HepG2 (cell line): ENCODE results near the gene GPR107. TPM values are rescaled to one million over a fixed set of nuclear protein-coding genes. Genes with fewer than 3 reads are reported as not detected.

ENCODE experiments used
- ATAC-seq: fragments of 200-7000 bp; cut with Tn5 transposase; 3 replicates; pipeline ENCODE4 v1.9.1; 2020; ENCODE audit warnings: mild to moderate bottlenecking, moderate library complexity
- BruUV-seq: library from RNA; stranded (reverse); fragments of 400-500 nt; replicated peaks from 2 replicates; lab custom pipeline; 2021; lab: Mats Ljungman, UMichigan
- CTCF ChIA-PET: fragments of 300-600 bp; formaldehyde crosslinking; extraction: SDS; loops from one replicate; lab custom pipeline; 2021; ENCODE audit warnings: low total read pairs, inconsistent platforms, low intra/inter-chr PET ratio; lab: Yijun Ruan, JAX
- POLR2A ChIA-PET: fragments of 350-600 bp; sonication (Branson Sonifier 250); formaldehyde crosslinking; loops from one replicate; lab custom pipeline; 2020; ENCODE audit warnings: antibody characterized with exemption, inconsistent platforms; lab: Yijun Ruan, JAX
- DNase-seq: peaks from one replicate; pipeline ENCODE4 v3.0.0-alpha.2; 2015; ENCODE audit warnings: low spot score
- FAIRE-seq: peaks from 3 replicates; lab custom pipeline; 2011; peaks lifted over from hg19 to GRCh38; lab: Jason Lieb, UNC
- H2AFZ ChIP-seq: one replicate; pipeline ENCODE4 v1.6.1; 2011; ENCODE audit warnings: low read length, inconsistent platforms
- H3K27ac ChIP-seq: fragments of 300-600 bp; 3 replicates; pipeline ENCODE4 v1.8.0; 2011; ENCODE audit warnings: mixed run types, mild to moderate bottlenecking, mixed read lengths, low read length, inconsistent platforms; ENCODE audit not compliant: insufficient read depth; ENCODE audit errors: extremely low read length
- H3K27me3 ChIP-seq, 2 experiments: fragments of 200-600 bp in 1 of 2; 2 replicates in 1 of 2; 3 replicates in 1 of 2; pipeline versions ENCODE4 v1.6.0 to v1.8.0; 2011; ENCODE audit warnings: low read length in 2 of 2, mild to moderate bottlenecking in 2 of 2, moderate library complexity in 2 of 2, inconsistent platforms in 1 of 2; ENCODE audit not compliant: insufficient read depth in 2 of 2, control insufficient read depth in 1 of 2
- H3K36me3 ChIP-seq, 2 experiments: fragments of 200-600 bp in 1 of 2; replicated peaks in 1 of 2; 2 replicates in 1 of 2; 3 replicates in 1 of 2; pipeline versions ENCODE4 v1.5.1 to v1.8.0; 2011; ENCODE audit warnings: low read length in 2 of 2, inconsistent platforms in 1 of 2; ENCODE audit not compliant: insufficient read depth in 2 of 2, control insufficient read depth in 1 of 2
- H3K4me1 ChIP-seq: 2 replicates; pipeline ENCODE4 v1.5.1; 2012; ENCODE audit warnings: low read length, inconsistent platforms; ENCODE audit not compliant: insufficient read depth
- H3K4me2 ChIP-seq: 2 replicates; pipeline ENCODE4 v1.6.0; 2011; ENCODE audit warnings: low read depth, low read length, inconsistent platforms
- H3K4me3 ChIP-seq, 3 experiments: fragments of 200-600 bp in 1 of 3; sonication (generic), shearing (Covaris generic) in 1 of 3; replicated peaks in 1 of 3; 2 replicates each; pipeline ENCODE4 v1.5.1; 2011 to 2016; ENCODE audit warnings: low read length in 3 of 3, inconsistent platforms in 2 of 3, low read depth in 2 of 3, mild to moderate bottlenecking in 2 of 3, control low read depth in 1 of 3, mixed read lengths in 1 of 3; ENCODE audit not compliant: insufficient read depth in 1 of 3
- H3K79me2 ChIP-seq: one replicate; pipeline ENCODE4 v1.6.1; 2011; ENCODE audit warnings: low read length, inconsistent platforms; ENCODE audit not compliant: insufficient read depth
- H3K9ac ChIP-seq: 2 replicates; pipeline ENCODE4 v1.6.0; 2011; ENCODE audit warnings: mild to moderate bottlenecking, low read depth, low read length, inconsistent platforms; ENCODE audit not compliant: insufficient read depth
- H3K9me3 ChIP-seq: 2 replicates; pipeline ENCODE4 v1.5.1; 2012; ENCODE audit warnings: mild to moderate bottlenecking, low read length
- H4K20me1 ChIP-seq: 2 replicates; pipeline ENCODE4 v1.6.0; 2011; ENCODE audit warnings: inconsistent platforms, mild to moderate bottlenecking, low read length, moderate library complexity; ENCODE audit not compliant: insufficient read depth
- HNF4A ChIP-seq: sonication (generic); formaldehyde crosslinking; IDR thresholded peaks from 2 replicates; pipeline ENCODE4 v1.4.0; 2020; ENCODE audit warnings: missing genetic modification reagents
- MBNL3 ChIP-seq: fragments of 250-450 bp; sonication (Bioruptor Pico); conservative IDR thresholded peaks from 2 replicates; pipeline ENCODE4 v1.8.0; 2022; ENCODE audit warnings: mild to moderate bottlenecking, inconsistent platforms
- PHF20 ChIP-seq: sonication (generic); formaldehyde crosslinking; IDR thresholded peaks from 2 replicates; pipeline ENCODE4 v1.5.0; 2020; ENCODE audit warnings: mild to moderate bottlenecking, missing genetic modification reagents
- RBM22 ChIP-seq: fragments of 200-400 bp; formaldehyde crosslinking; optimal IDR thresholded peaks from 2 replicates; pipeline ENCODE3; 2017; ENCODE audit warnings: mild to moderate bottlenecking, low read length, moderate library complexity
- SMC3 ChIP-seq: IDR thresholded peaks from 2 replicates; pipeline ENCODE4 v1.6.1; 2011; ENCODE audit warnings: low read length, improper control_type of control experiment
- ZNF160 ChIP-seq: sonication (generic); formaldehyde crosslinking; IDR thresholded peaks from 2 replicates; pipeline ENCODE4 v1.8.0; 2022; ENCODE audit warnings: mild to moderate bottlenecking, inconsistent platforms, missing genetic modification reagents
- ZNF292 ChIP-seq: sonication (generic); formaldehyde crosslinking; IDR thresholded peaks from 2 replicates; pipeline ENCODE4 v1.8.1; 2022; ENCODE audit warnings: mild to moderate bottlenecking, low read depth, missing genetic modification reagents, borderline replicate concordance
- ZNF83 ChIP-seq: sonication (generic); formaldehyde crosslinking; IDR thresholded peaks from 2 replicates; pipeline ENCODE4 v1.4.0; 2020; ENCODE audit warnings: missing genetic modification reagents, mild to moderate bottlenecking, borderline replicate concordance
- WGBS: methylation state at CpG from one replicate; pipeline ENCODE4 v1.1.6; 2017; ENCODE audit warnings: low lambda C conversion rate; 5-methylcytosine and 5-hydroxymethylcytosine counted together
- in situ Hi-C: cut with HindIII; loops from 2 replicates; pipeline ENCODE4 v1.10.0; 2017; ENCODE audit warnings: low pct_unique_long_range_greater_than_20kb; ENCODE audit not compliant: extremely low pct_ligation_motif_present
- intact Hi-C: fragments of 100-400 bp; cut with micrococcal nuclease; formaldehyde crosslinking; loops from one replicate; pipeline ENCODE4 v1.10.0; 2022; ENCODE audit not compliant: unreplicated experiment
- polyA plus RNA-seq, 8 experiments: library from polyadenylated mRNA; depleted of rRNA in 3 of 8; stranded (reverse) in 7 of 8; unstranded in 1 of 8; fragments of >200 nt; fragmentation: Illumina TruSeq in 4 of 8; extraction: Trizol in 4 of 8; gene quantifications; 2 replicates each; pipeline versions ENCODE4 v1.2.1 to v1.2.3, GENCODE V29; 2011 to 2016; ENCODE audit warnings: low read depth in 4 of 8, missing spikeins in 1 of 8, mixed read lengths in 1 of 8; ENCODE audit not compliant: insufficient read depth in 1 of 8
- total RNA-seq, 5 experiments: library from RNA; depleted of rRNA; stranded (reverse); fragments of >200 nt; fragmentation: Illumina TruSeq; extraction: Trizol; gene quantifications; 2 replicates each; pipeline ENCODE4 v1.2.3, GENCODE V29; 2016; ENCODE audit warnings: low read depth in 1 of 5
- TF ChIP-seq, protein P1 (sequence below): sonication (generic); formaldehyde crosslinking; IDR thresholded peaks from 2 replicates; pipeline ENCODE4 v1.5.0; 2020; ENCODE audit warnings: mild to moderate bottlenecking, missing genetic modification reagents, borderline replicate concordance
- TF ChIP-seq, protein P2 (sequence below): sonication (generic); formaldehyde crosslinking; IDR thresholded peaks from 2 replicates; pipeline ENCODE4 v1.4.0; 2020; ENCODE audit warnings: missing genetic modification reagents
- TF ChIP-seq, protein P3 (sequence below): sonication (generic); formaldehyde crosslinking; IDR thresholded peaks from 2 replicates; pipeline ENCODE4 v1.4.0; 2020; ENCODE audit warnings: mild to moderate bottlenecking, missing genetic modification reagents

The GPR107 gene
- total and polyA plus RNA-seq, 2 of the 13 experiments (the other 11 are each of a cell fraction or from before 2014, with no cell fraction given), result 22.5 to 24.4 TPM

DNA sequence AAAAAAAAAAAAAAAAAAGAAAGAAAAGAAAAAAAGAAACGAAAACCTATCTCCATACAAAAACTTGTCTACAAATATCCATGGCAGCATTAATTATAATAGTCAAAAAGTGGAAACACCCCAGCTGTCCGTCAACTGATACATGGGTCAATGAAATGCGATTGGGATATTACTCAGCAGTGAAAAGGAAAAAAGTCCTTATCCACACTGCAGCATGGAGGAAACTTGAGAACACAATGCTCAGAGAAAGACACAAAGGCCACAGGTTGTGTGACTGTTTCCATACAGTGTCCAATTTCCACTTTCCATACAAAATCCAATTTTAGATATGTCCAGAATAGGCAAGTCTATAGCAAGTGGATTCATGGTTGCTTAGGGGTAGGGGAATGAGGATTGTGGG lies 94.2 kb downstream of the GPR107 start (continued):
- TF ChIP-seq ZNF292 (CRISPR knock-in tag) (no peak), ZNF160 (no peak), HNF4A (CRISPR knock-in tag) (no peak)
- TF ChIP-seq, protein P1, sequence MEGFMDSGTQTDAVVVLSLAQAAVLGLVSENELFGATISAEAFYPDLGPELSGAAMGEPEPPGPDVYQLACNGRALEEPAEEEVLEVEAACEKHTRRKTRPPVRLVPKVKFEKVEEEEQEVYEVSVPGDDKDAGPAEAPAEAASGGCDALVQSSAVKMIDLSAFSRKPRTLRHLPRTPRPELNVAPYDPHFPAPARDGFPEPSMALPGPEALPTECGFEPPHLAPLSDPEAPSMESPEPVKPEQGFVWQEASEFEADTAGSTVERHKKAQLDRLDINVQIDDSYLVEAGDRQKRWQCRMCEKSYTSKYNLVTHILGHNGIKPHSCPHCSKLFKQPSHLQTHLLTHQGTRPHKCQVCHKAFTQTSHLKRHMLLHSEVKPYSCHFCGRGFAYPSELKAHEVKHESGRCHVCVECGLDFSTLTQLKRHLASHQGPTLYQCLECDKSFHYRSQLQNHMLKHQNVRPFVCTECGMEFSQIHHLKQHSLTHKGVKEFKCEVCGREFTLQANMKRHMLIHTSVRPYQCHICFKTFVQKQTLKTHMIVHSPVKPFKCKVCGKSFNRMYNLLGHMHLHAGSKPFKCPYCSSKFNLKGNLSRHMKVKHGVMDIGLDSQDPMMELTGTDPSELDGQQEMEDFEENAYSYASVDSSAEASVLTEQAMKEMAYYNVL (CRISPR knock-in tag), result no peak

DNA sequence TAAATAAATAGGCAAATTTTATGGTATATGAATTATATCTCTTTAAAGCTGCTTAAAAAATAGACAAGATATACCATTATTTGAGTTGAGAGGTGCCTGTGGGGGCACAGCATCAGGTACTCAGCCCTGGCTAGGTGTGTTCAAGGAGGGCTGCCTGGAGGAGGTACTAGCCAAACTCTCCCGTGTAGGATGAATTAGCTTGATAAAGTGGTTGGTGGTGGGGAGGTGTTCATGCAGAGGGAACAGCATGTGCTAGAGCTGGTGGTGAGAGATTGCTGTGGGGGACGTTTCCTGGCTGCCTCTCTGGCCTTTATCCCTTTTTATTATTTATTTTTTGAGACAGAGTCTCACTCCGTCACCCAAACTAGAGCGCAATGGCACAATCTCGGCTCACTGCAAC lies 95.3 kb downstream of the GPR107 start:
- no peak overlapping the region for H3K27ac ChIP-seq
- no peaks in the 10 kb centered on the region for H3K36me3 ChIP-seq
- TF ChIP-seq, protein P2, sequence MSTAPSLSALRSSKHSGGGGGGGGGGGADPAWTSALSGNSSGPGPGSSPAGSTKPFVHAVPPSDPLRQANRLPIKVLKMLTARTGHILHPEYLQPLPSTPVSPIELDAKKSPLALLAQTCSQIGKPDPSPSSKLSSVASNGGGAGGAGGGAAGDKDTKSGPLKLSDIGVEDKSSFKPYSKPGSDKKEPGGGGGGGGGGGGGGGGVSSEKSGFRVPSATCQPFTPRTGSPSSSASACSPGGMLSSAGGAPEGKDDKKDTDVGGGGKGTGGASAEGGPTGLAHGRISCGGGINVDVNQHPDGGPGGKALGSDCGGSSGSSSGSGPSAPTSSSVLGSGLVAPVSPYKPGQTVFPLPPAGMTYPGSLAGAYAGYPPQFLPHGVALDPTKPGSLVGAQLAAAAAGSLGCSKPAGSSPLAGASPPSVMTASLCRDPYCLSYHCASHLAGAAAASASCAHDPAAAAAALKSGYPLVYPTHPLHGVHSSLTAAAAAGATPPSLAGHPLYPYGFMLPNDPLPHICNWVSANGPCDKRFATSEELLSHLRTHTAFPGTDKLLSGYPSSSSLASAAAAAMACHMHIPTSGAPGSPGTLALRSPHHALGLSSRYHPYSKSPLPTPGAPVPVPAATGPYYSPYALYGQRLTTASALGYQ (CRISPR knock-in tag), result no peak
- TF ChIP-seq SMC3, result no peak
- no peak for TF ChIP-seq MBNL3 (CRISPR knock-in tag)
- no peak for TF ChIP-seq RBM22
- no peak for TF ChIP-seq ZNF83
- TF ChIP-seq PHF20 (CRISPR knock-in tag), result no peak
- TF ChIP-seq, protein P3, sequence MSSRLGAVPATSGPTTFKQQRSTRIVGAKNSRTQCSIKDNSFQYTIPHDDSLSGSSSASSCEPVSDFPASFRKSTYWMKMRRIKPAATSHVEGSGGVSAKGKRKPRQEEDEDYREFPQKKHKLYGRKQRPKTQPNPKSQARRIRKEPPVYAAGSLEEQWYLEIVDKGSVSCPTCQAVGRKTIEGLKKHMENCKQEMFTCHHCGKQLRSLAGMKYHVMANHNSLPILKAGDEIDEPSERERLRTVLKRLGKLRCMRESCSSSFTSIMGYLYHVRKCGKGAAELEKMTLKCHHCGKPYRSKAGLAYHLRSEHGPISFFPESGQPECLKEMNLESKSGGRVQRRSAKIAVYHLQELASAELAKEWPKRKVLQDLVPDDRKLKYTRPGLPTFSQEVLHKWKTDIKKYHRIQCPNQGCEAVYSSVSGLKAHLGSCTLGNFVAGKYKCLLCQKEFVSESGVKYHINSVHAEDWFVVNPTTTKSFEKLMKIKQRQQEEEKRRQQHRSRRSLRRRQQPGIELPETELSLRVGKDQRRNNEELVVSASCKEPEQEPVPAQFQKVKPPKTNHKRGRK (CRISPR knock-in tag), result no peak
- DNase-seq (no peak), ATAC-seq (no peak), FAIRE-seq (no peak)
- in situ Hi-C loops, result no loop called here
- no peak overlapping the region for H3K9ac ChIP-seq
- H3K27me3 ChIP-seq, result peaks cover 0 to 4% of the 10 kb centered on the region in 2 experiments; a peak in 1 of 5 replicates
- intact Hi-C loops, result no loop called here
- ChIA-PET POLR2A (no interaction called here), CTCF (no interaction called here)
- no TSS peak for BruUV-seq
- no peak overlapping the region for H2AFZ ChIP-seq
- no peaks in the 10 kb centered on the region for H4K20me1 ChIP-seq
- no peak overlapping the region for H3K4me3 ChIP-seq
- no peaks in the 10 kb centered on the region for H3K9me3 ChIP-seq
- no peaks in the 10 kb centered on the region for H3K79me2 ChIP-seq
- 46% methylated on average over 5 of the region's 5 CpGs for WGBS
- no peak overlapping the region for H3K4me2 ChIP-seq
- H3K4me1 ChIP-seq, result peaks cover 9% of the 10 kb centered on the region; the same call in 1 of the 2 replicates
